ENCODE data around the gene MRPL34. TPM values are rescaled to one million over a fixed set of nuclear protein-coding genes. Genes with fewer than 3 reads are reported as not detected.

MRPL34 gene
- total RNA-seq, 1 experiment from 2014 or later, result 21.0 TPM

- DNase-seq (ENCODE audit: low read depth), result no peak
- in situ Hi-C loops (cut with HindIII; ENCODE audit: low pct_unique_long_range_greater_than_20kb, low sequenced_read_pairs), result no loop called here
These were observed 18.3 kb downstream of the MRPL34 start for GRCh38 chr19:17323964-17324332.

GRCh38 chr19:17324357-17325114, 18.9 kb downstream of the MRPL34 start:
- in situ Hi-C loops (cut with HindIII; ENCODE audit: low pct_unique_long_range_greater_than_20kb, low sequenced_read_pairs), result no loop called here
- DNase-seq (ENCODE audit: low read depth), result no peak

GRCh38 chr19:17325133-17325532, 19.5 kb downstream of the MRPL34 start:
- no peak for DNase-seq (ENCODE audit: low read depth)
- in situ Hi-C loops (cut with HindIII; ENCODE audit: low pct_unique_long_range_greater_than_20kb, low sequenced_read_pairs), result no loop called here

- in situ Hi-C loops (cut with HindIII; ENCODE audit: low pct_unique_long_range_greater_than_20kb, low sequenced_read_pairs), result no loop called here
- DNase-seq (ENCODE audit: low read depth), result no peak
These were observed 20.4 kb downstream of the MRPL34 start for GRCh38 chr19:17325881-17326594.

- in situ Hi-C loops (cut with HindIII; ENCODE audit: low pct_unique_long_range_greater_than_20kb, low sequenced_read_pairs), result no loop called here
- no peak for DNase-seq (ENCODE audit: low read depth)
These were observed 20.9 kb downstream of the MRPL34 start for GRCh38 chr19:17326595-17326966.

GRCh38 chr19:17327068-17327653, 21.5 kb downstream of the MRPL34 start:
- in situ Hi-C loops (cut with HindIII; ENCODE audit: low pct_unique_long_range_greater_than_20kb, low sequenced_read_pairs), result no loop called here
- no peak for DNase-seq (ENCODE audit: low read depth)

- peak; percentile 93 for DNase-seq (ENCODE audit: low read depth)
- in situ Hi-C loops (cut with HindIII; ENCODE audit: low pct_unique_long_range_greater_than_20kb, low sequenced_read_pairs), result no loop called here
These were observed 22.2 kb downstream of the MRPL34 start for GRCh38 chr19:17327654-17328516.

GRCh38 chr19:17328517-17329365, 23.1 kb downstream of the MRPL34 start:
- DNase-seq (ENCODE audit: low read depth), result no peak
- in situ Hi-C loops (cut with HindIII; ENCODE audit: low pct_unique_long_range_greater_than_20kb, low sequenced_read_pairs), result no loop called here

- DNase-seq (ENCODE audit: low read depth), result no peak
- in situ Hi-C loops (cut with HindIII; ENCODE audit: low pct_unique_long_range_greater_than_20kb, low sequenced_read_pairs), result no loop called here
These were observed 23.9 kb downstream of the MRPL34 start for GRCh38 chr19:17329366-17330261.

- in situ Hi-C loops (cut with HindIII; ENCODE audit: low pct_unique_long_range_greater_than_20kb, low sequenced_read_pairs), result no loop called here
- no peak for DNase-seq (ENCODE audit: low read depth)
These were observed 24.8 kb downstream of the MRPL34 start for GRCh38 chr19:17330262-17331044.

- DNase-seq (ENCODE audit: low read depth), result no peak
- in situ Hi-C loops (cut with HindIII; ENCODE audit: low pct_unique_long_range_greater_than_20kb, low sequenced_read_pairs), result no loop called here
These were observed 25.4 kb downstream of the MRPL34 start for GRCh38 chr19:17331045-17331558.

GRCh38 chr19:17332360-17332676, 26.6 kb downstream of the MRPL34 start:
- no peak for DNase-seq (ENCODE audit: low read depth)
- in situ Hi-C loops (cut with HindIII; ENCODE audit: low pct_unique_long_range_greater_than_20kb, low sequenced_read_pairs), result no loop called here

- in situ Hi-C loops (cut with HindIII; ENCODE audit: low pct_unique_long_range_greater_than_20kb, low sequenced_read_pairs), result no loop called here
- peak; percentile 100 for DNase-seq (ENCODE audit: low read depth)
These were observed 27.3 kb downstream of the MRPL34 start for GRCh38 chr19:17332677-17333581.

GRCh38 chr19:17333611-17334413, 28.1 kb downstream of the MRPL34 start:
- in situ Hi-C loops (cut with HindIII; ENCODE audit: low pct_unique_long_range_greater_than_20kb, low sequenced_read_pairs), result no loop called here
- DNase-seq (ENCODE audit: low read depth), result peak; percentile 80

Measured in Caki2 (cell line).